Measurements from ENCODE around the gene TULP1. TPM values are rescaled to one million over a fixed set of nuclear protein-coding genes. Genes with fewer than 3 reads are reported as not detected.
"Not testable (repeated sequence)": the region's sequence is repeated elsewhere in the genome, so short reads cannot be mapped to it uniquely, and the experiment has no call there.

TULP1 gene
- total RNA-seq, 1 donor from 2014 or later: not detected

DNA sequence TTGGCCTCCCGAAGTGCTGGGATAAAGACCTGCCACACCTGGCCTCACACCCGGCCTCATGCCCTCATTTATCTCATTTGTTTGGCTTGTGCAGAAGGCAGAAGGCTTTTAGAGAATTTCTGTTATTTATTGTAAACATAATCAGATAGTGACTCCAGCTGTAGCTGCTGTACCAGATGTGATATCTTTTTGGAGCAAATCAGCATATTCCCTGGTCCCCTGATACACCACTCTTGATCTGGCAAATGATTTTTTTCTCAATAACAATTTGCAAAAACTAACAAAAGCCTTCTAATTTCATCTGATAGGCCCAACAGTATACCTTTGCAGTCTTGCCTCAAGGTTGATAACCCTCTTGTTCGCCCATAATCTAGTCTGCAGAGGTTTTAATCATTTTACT is 26.5 kb upstream of the TULP1 start:
- no peak for DNase-seq (ENCODE audit: low spot score)
- H3K4me3 Mint-ChIP-seq (ENCODE audit: low read depth): no peak overlapping the region
- peaks cover 2% of the 10 kb centered on the region for H3K4me1 Mint-ChIP-seq (ENCODE audit: low read depth)
- intact Hi-C loops (cut with micrococcal nuclease): no loop called here
- H3K36me3 Mint-ChIP-seq (ENCODE audit: low read depth): no peaks in the 10 kb centered on the region
- peaks cover 10% of the 10 kb centered on the region for H3K27me3 Mint-ChIP-seq (ENCODE audit: low read depth)
- no peak overlapping the region for H3K27ac Mint-ChIP-seq
- no peaks in the 10 kb centered on the region for H3K9me3 Mint-ChIP-seq

DNA sequence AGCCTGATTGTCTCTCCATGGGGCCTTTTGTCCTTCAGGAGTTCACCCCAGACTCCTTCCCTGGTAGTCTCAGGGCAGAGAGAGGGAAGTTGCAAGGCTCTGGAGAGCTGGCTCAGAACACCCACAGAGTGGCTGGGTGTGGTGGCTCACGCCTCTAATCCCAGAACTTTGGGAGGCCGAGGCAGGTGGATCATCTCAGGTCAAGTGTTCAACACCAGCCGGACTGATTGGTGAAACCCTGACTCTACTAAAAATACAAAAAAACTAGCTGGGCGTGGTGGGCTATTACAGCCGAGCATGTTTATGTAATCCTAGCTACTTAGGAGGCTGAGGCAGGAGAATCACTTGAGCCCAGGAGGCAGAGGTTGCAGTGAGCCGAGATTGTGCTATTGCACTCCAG is 23.2 kb upstream of the TULP1 start:
- DNase-seq (ENCODE audit: low spot score); H3K4me1 Mint-ChIP-seq (ENCODE audit: low read depth); H3K9me3 Mint-ChIP-seq; H3K27ac Mint-ChIP-seq; intact Hi-C loops (cut with micrococcal nuclease); H3K36me3 Mint-ChIP-seq (ENCODE audit: low read depth); H3K4me3 Mint-ChIP-seq (ENCODE audit: low read depth): not testable (repeated sequence)
- H3K27me3 Mint-ChIP-seq (ENCODE audit: low read depth): peaks cover 17% of the 10 kb centered on the region

- Mint-ChIP-seq H3K27me3 (ENCODE audit: low read depth) (peaks cover 17% of the 10 kb centered on the region), H3K4me3 (ENCODE audit: low read depth) (no peak overlapping the region), H3K4me1 (ENCODE audit: low read depth) (no peaks in the 10 kb centered on the region), H3K36me3 (ENCODE audit: low read depth) (no peaks in the 10 kb centered on the region), H3K9me3 (no peaks in the 10 kb centered on the region), H3K27ac (no peak overlapping the region)
- intact Hi-C loops (cut with micrococcal nuclease): no loop called here
- no peak for DNase-seq (ENCODE audit: low spot score)
Observed at GRCh38 chr6:35534407-35535170, 21.9 kb upstream of the TULP1 start.

DNA sequence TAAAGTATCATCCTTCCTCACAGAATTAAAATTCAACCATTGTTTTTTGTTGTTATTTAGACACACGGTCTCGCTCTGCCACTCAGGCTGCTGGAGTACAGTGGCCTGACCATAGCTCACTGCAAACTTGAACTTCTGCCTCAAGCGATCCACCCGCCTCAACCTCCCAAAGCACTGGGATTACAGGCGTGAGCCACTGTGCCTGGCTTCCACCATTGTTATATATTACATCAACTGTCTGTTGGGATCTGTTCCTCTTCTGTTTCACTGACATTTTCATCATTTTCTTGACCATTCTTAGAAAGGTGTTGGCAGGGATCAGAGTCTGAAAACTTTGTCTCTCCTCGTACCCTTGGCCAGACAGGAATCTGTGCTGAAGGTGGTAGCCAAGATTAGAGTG is 21.3 kb upstream of the TULP1 start:
- Mint-ChIP-seq H3K27ac (no peak overlapping the region), H3K9me3 (no peaks in the 10 kb centered on the region), H3K4me3 (ENCODE audit: low read depth) (no peak overlapping the region), H3K27me3 (ENCODE audit: low read depth) (peaks cover 17% of the 10 kb centered on the region), H3K36me3 (ENCODE audit: low read depth) (no peaks in the 10 kb centered on the region), H3K4me1 (ENCODE audit: low read depth) (no peaks in the 10 kb centered on the region)
- intact Hi-C loops (cut with micrococcal nuclease): no loop called here
- DNase-seq (ENCODE audit: low spot score): no peak

DNA sequence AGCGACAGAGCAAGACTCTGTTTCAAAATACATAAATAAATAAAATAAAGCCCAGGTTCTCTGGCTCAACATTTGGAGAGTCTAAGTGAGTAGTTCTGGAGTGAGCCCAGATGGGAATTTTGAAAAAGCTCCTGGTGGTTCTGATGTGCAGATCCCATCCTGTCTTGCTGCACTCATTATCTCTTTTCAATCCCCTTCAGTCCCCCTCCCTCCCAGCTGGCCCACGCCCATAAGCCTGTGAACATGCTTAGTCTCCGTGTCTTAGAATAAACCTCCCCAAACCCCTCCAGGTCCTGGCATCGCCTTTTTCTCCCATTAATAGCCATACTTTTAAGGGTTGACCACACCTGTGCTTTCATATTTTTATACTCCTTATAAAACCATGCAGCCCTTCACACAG is 19.4 kb upstream of the TULP1 start:
- Mint-ChIP-seq H3K27ac (no peak overlapping the region), H3K27me3 (ENCODE audit: low read depth) (peaks cover 21% of the 10 kb centered on the region), H3K4me1 (ENCODE audit: low read depth) (no peaks in the 10 kb centered on the region), H3K9me3 (no peaks in the 10 kb centered on the region), H3K36me3 (ENCODE audit: low read depth) (no peaks in the 10 kb centered on the region), H3K4me3 (ENCODE audit: low read depth) (no peak overlapping the region)
- no peak for DNase-seq (ENCODE audit: low spot score)
- intact Hi-C loops (cut with micrococcal nuclease): no loop called here

DNA sequence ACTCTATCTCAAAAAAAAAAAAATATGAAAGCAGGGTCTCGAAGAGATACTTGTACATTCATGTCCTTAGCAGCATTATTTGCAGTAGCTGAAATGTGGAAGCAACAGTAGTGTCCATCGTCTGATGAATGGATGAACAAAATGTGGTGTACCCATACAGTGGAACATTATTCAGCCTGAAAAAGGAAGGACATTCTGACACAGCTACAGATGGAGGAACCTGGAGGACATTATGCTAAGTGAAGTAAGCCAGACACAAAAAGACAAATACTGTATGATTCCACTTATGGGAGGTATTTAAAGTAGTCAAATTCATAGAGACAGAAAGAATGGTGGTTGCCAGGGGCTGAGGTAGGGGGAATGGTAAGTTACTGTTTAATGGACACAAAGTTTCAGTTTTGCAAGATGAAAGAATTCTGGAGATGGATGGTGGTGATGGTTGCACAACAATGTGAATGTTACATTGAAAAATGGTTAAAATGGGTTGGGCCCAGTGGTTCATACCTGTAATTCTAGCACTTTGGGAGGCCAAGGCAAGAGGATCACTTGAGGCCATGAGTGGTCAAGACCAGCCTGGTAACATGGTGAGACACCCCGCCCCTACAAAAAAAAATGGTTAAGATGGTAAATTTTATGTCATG is 11.8 kb upstream of the TULP1 start:
- Mint-ChIP-seq H3K4me3 (ENCODE audit: low read depth) (no peak overlapping the region), H3K36me3 (ENCODE audit: low read depth) (no peaks in the 10 kb centered on the region), H3K4me1 (ENCODE audit: low read depth) (peaks cover 8% of the 10 kb centered on the region), H3K27me3 (ENCODE audit: low read depth) (peaks cover 5% of the 10 kb centered on the region), H3K9me3 (no peaks in the 10 kb centered on the region), H3K27ac (no peak overlapping the region)
- DNase-seq (ENCODE audit: low spot score): no peak
- intact Hi-C loops (cut with micrococcal nuclease): no loop called here

DNA sequence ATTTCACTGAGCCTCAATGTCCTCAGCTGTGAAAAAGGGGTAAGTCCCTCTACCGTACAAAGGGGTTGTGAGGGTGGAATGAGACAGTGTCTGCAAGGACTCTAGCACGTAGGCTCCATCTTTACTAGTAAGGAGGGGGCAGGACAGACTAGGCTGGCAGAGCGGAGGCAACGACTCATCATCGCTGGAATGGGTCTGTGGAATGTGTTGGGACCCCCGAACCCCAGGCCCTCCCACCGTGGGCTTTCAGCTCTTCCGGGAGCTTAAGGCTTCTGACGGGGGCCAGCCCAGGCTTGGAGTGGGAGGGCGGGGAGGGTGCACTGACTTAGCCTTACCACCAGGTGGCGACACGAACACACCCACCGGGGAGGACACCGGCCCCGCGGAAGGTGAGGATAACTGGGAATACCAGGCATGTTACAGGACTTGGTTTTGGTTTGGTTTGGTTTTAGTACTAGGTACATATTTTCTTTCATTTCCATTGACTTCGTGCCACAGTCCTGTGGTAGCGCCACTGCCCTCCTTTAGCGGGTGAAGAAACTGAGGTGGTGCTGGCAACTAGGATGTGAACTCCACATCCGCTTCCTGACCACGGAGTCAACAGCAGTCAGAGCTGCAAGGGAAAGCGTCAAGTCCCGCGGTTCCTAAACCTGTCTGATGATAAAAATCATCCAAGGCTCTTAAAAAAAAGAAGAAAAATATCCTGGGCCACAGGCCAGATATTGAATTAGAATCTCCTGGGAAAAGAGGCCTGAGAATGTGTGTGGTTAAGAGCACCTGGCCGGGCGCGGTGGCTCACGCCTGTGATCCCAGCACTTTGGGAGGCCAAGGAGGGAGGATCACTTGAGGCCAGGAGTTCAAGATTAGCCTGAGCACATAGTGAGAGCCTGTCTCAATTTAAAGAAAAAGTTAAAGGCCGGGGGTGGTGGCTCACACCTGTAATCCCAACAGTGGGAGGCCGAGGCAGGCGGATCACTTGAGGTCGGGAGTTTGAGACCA is 10.3 kb upstream of the TULP1 start:
- peak overlapping the region; percentile 28 for H3K27ac Mint-ChIP-seq
- peaks cover 3% of the 10 kb centered on the region for H3K27me3 Mint-ChIP-seq (ENCODE audit: low read depth)

GRCh38 chr6:35522151-35522550 is 9.5 kb upstream of the TULP1 start:
- Mint-ChIP-seq H3K9me3 (no peaks in the 10 kb centered on the region), H3K4me1 (ENCODE audit: low read depth) (peaks cover 8% of the 10 kb centered on the region), H3K36me3 (ENCODE audit: low read depth) (no peaks in the 10 kb centered on the region), H3K4me3 (ENCODE audit: low read depth) (no peak overlapping the region), H3K27me3 (ENCODE audit: low read depth) (peaks cover 1% of the 10 kb centered on the region), H3K27ac (no peak overlapping the region)
- DNase-seq (ENCODE audit: low spot score): no peak
- intact Hi-C loops (cut with micrococcal nuclease): loop anchor here (1.0 to 2.0 kb wide), 2 partner anchors 31 to 215 kb away; partner anchors contain the start of gene ARMC12

More for the DNA sequence above, 10.3 kb upstream of the TULP1 start:
- peak; percentile 64 for DNase-seq (ENCODE audit: low spot score)
- Mint-ChIP-seq H3K36me3 (ENCODE audit: low read depth) (no peaks in the 10 kb centered on the region), H3K4me3 (ENCODE audit: low read depth) (peak overlapping the region; percentile 72), H3K9me3 (no peaks in the 10 kb centered on the region), H3K4me1 (ENCODE audit: low read depth) (peaks cover 8% of the 10 kb centered on the region)
- intact Hi-C loops (cut with micrococcal nuclease): loop anchor here (1.0 to 2.0 kb wide), 2 partner anchors 30 to 214 kb away; partner anchors contain the start of gene ARMC12

DNA sequence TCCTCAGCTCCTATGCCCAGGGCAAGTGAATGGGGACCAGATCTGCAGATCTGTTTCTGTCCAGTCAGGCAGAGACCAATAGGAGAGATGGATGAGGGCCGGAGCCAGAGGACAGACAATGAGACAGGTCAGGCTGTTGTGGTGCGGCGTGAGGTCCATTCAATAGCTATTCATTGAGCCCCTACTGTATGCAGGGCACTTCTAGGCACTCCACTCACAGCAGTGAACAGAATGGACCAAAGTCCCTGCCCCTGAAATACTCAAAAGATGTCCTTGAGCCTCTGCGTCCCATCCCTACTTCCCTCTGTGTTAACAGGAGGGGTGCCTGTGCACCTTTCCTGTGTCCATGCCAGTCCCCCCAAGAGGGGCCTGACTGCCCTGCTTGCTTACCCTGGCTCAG is 8.5 kb upstream of the TULP1 start:
- no peaks in the 10 kb centered on the region for H3K9me3 Mint-ChIP-seq
- no peaks in the 10 kb centered on the region for H3K36me3 Mint-ChIP-seq (ENCODE audit: low read depth)
- H3K4me1 Mint-ChIP-seq (ENCODE audit: low read depth): peaks cover 10% of the 10 kb centered on the region
- no peak overlapping the region for H3K27ac Mint-ChIP-seq
- no peak overlapping the region for H3K4me3 Mint-ChIP-seq (ENCODE audit: low read depth)
- intact Hi-C loops (cut with micrococcal nuclease): no loop called here
- no peak for DNase-seq (ENCODE audit: low spot score)
- H3K27me3 Mint-ChIP-seq (ENCODE audit: low read depth): no peaks in the 10 kb centered on the region

DNA sequence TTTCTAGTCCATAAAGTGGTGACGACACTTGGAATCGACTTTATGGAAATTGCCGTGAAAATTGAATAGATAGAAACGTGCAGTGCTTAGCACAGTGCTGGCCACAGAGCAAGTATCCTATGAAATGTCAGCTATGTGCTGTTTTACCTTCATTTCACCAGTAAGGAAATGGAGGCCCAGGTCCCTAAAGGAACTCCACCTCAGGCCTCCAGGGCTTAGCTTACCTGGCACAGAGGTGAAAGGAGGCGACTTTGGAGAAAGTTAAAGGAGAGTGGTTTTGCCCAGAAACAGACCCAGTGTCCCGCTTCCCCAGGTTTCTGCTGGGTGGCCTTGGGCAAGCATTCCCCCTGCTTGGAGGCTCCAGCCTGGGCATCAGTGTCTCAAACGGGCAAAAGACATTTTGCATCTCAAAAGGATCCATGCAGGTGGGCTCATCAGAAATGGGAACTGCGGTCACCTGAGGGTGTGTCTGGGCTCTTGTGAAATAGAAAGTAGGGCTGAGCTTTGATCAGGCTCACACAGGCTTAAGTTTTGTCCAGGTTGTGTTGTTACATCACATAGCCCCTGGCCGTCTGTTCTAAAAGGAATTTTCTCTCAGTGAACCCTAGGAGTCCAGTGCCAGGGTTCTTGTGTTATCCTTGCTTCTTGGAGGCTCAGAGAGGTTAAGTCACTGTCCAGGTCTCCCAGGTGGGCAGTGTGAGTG is 6.8 kb upstream of the TULP1 start:
- Mint-ChIP-seq H3K4me3 (ENCODE audit: low read depth) (no peak overlapping the region), H3K27ac (no peak overlapping the region), H3K27me3 (ENCODE audit: low read depth) (no peaks in the 10 kb centered on the region), H3K36me3 (ENCODE audit: low read depth) (no peaks in the 10 kb centered on the region), H3K4me1 (ENCODE audit: low read depth) (peaks cover 10% of the 10 kb centered on the region), H3K9me3 (no peaks in the 10 kb centered on the region)
- DNase-seq (ENCODE audit: low spot score): no peak
- intact Hi-C loops (cut with micrococcal nuclease): no loop called here

GRCh38 chr6:35518566-35519312 is 6.0 kb upstream of the TULP1 start:
- intact Hi-C loops (cut with micrococcal nuclease): no loop called here
- no peak for DNase-seq (ENCODE audit: low spot score)
- no peaks in the 10 kb centered on the region for H3K9me3 Mint-ChIP-seq
- peaks cover 10% of the 10 kb centered on the region for H3K4me1 Mint-ChIP-seq (ENCODE audit: low read depth)
- peaks cover 4% of the 10 kb centered on the region for H3K27me3 Mint-ChIP-seq (ENCODE audit: low read depth)
- no peak overlapping the region for H3K27ac Mint-ChIP-seq
- no peaks in the 10 kb centered on the region for H3K36me3 Mint-ChIP-seq (ENCODE audit: low read depth)
- no peak overlapping the region for H3K4me3 Mint-ChIP-seq (ENCODE audit: low read depth)

- DNase-seq (ENCODE audit: low spot score); H3K27ac Mint-ChIP-seq; H3K9me3 Mint-ChIP-seq; H3K4me3 Mint-ChIP-seq (ENCODE audit: low read depth); intact Hi-C loops (cut with micrococcal nuclease); H3K36me3 Mint-ChIP-seq (ENCODE audit: low read depth); H3K27me3 Mint-ChIP-seq (ENCODE audit: low read depth); H3K4me1 Mint-ChIP-seq (ENCODE audit: low read depth): not testable (repeated sequence)
Observed at GRCh38 chr6:35517978-35518377, 5.3 kb upstream of the TULP1 start.

Data from activated T-helper 2 cell treated with anti-CD3 and anti-CD28 coated beads, Interferon-gamma antibody, Interleukin-2, Interleukin-4, amounts not matched to agents 10 μg/mL and 5 μg/mL and 100 μg/mL, durations not matched to agents 14 hours and 24 hours and 36 hours (primary cell).